Body of pancreas (tissue), 4 donors: ENCODE data around the gene SLC38A10. TPM values are rescaled to one million over a fixed set of nuclear protein-coding genes. Genes with fewer than 3 reads are reported as not detected.

Experiments used
- ATAC-seq: fragments of 150-250 bp; one replicate; pipeline ENCODE4 v1.9.1; 2016
- DNase-seq, 4 donors: peaks; one replicate each; pipeline ENCODE4 v3.0.0-alpha.2; 2019
- H3K27ac ChIP-seq, 4 donors: fragments of 200-600 bp; sonication (generic); 1 replicate in 3 of 4; 2 replicates in 1 of 4; pipeline versions ENCODE4 v1.5.1 to v1.6.1; 2016 to 2019; ENCODE audit warnings: mild to moderate bottlenecking in 1 of 4, mixed read lengths in 1 of 4, moderate library complexity in 1 of 4
- H3K27me3 ChIP-seq, 2 donors: fragments of 200-600 bp; sonication (generic); one replicate each; pipeline ENCODE4 v1.6.0; 2016; ENCODE audit warnings: mild to moderate bottlenecking in 1 of 2
- H3K36me3 ChIP-seq, 2 donors: fragments of 200-600 bp; sonication (generic); replicated peaks in 1 of 2; 2 replicates each; pipeline ENCODE4 v1.5.1; 2016; ENCODE audit warnings: low read depth in 2 of 2; ENCODE audit not compliant: insufficient read depth in 1 of 2
- H3K4me1 ChIP-seq: fragments of 200-600 bp; sonication (generic); one replicate; pipeline ENCODE4 v1.6.0; 2016
- H3K4me3 ChIP-seq, 2 donors: fragments of 200-600 bp; sonication (generic); 1 replicate in 1 of 2; 2 replicates in 1 of 2; pipeline ENCODE4 v1.5.1; 2016 to 2019
- H3K9me3 ChIP-seq, 3 donors: fragments of 200-600 bp; sonication (generic); 1 replicate in 2 of 3; 2 replicates in 1 of 3; pipeline ENCODE4 v1.5.1; 2016
- CTCF ChIP-seq, 7 experiments: fragments of 450-650 bp in 4 of 7; fragments of 200-600 bp in 3 of 7; sonication (generic) in 3 of 7; IDR thresholded peaks; one replicate each; pipeline ENCODE4 v1.5.1; 2016 to 2019; ENCODE audit warnings: antibody characterized with exemption in 7 of 7
- POLR2A ChIP-seq, 3 donors: fragments of 450-650 bp; IDR thresholded peaks; one replicate each; pipeline ENCODE4 v1.6.1; 2016; ENCODE audit warnings: antibody characterized with exemption in 3 of 3, mild to moderate bottlenecking in 2 of 3
- WGBS, 2 donors: methylation state at CpG; one replicate each; pipeline ENCODE4 v1.1.5; 2017; 5-methylcytosine and 5-hydroxymethylcytosine counted together
- intact Hi-C: fragments of 100-400 bp; cut with DNase I; formaldehyde crosslinking; loops from one replicate; pipeline ENCODE4 v1.15.1; 2023
- total RNA-seq, 2 donors: library from RNA; depleted of rRNA; stranded (reverse); fragments of >200 nt; gene quantifications; one replicate each; pipeline ENCODE4 v1.1.0, GENCODE V29; 2016

SLC38A10 gene
- total RNA-seq, 2 donors from 2014 or later, result 102 to 203 TPM

- WGBS, 2 donors, result 81 to 82% methylated on average over 20 to 23 of the region's 37 CpGs
- H3K36me3 ChIP-seq, result peaks cover 0 to 9% of the 10 kb centered on the region in 2 donors
- DNase-seq (no peak), ATAC-seq (no peak)
- TF ChIP-seq CTCF (IDR thresholded peaks at IDR 0.05), result no peak
- TF ChIP-seq POLR2A (IDR thresholded peaks at IDR 0.05), result no peak
- H3K27me3 ChIP-seq, result no peaks in the 10 kb centered on the region
- no peaks in the 10 kb centered on the region for H3K9me3 ChIP-seq
- peaks cover 1% of the 10 kb centered on the region for H3K4me1 ChIP-seq
- H3K27ac ChIP-seq, result no peak overlapping the region
- no peak overlapping the region for H3K4me3 ChIP-seq
- intact Hi-C loops, result loop anchor here (5.0 kb wide), 1 partner anchor 356 kb away; no protein-coding TSS in a partner anchor
Observed at GRCh38 chr17:81245665-81246342, 49.3 kb downstream of the SLC38A10 start.

- peaks cover 0 to 4% of the 10 kb centered on the region in 2 donors for H3K36me3 ChIP-seq
- WGBS, 2 donors, result 84 to 88% methylated on average over 5 to 25 of the region's 25 CpGs
- no peak for DNase-seq
- no peak overlapping the region for H3K27ac ChIP-seq
- no peak for ATAC-seq
- H3K9me3 ChIP-seq, result no peaks in the 10 kb centered on the region
- no peak overlapping the region for H3K4me3 ChIP-seq
- H3K4me1 ChIP-seq, result peaks cover 8% of the 10 kb centered on the region
- H3K27me3 ChIP-seq, result no peaks in the 10 kb centered on the region
- intact Hi-C loops, result loop anchor here (5.0 kb wide), 1 partner anchor 357 kb away; no protein-coding TSS in a partner anchor
- TF ChIP-seq POLR2A (IDR thresholded peaks at IDR 0.05) (no peak), CTCF (IDR thresholded peaks at IDR 0.05) (no peak)
Observed at GRCh38 chr17:81245024-81245664, 50.0 kb downstream of the SLC38A10 start.

- intact Hi-C loops, result loop anchor here (5.0 kb wide), 1 partner anchor 358 kb away; no protein-coding TSS in a partner anchor
- WGBS, 2 donors, result 83% methylated on average over 14 to 24 of the region's 24 CpGs
- TF ChIP-seq CTCF (IDR thresholded peaks at IDR 0.05) (no peak), POLR2A (IDR thresholded peaks at IDR 0.05) (no peak)
- Histone ChIP-seq H3K27ac (no peak overlapping the region), H3K36me3 (peaks cover 0 to 2% of the 10 kb centered on the region in 2 donors), H3K9me3 (no peaks in the 10 kb centered on the region), H3K4me3 (no peak overlapping the region), H3K27me3 (no peaks in the 10 kb centered on the region), H3K4me1 (peaks cover 13% of the 10 kb centered on the region)
- ATAC-seq (no peak), DNase-seq (no peak)
Observed at GRCh38 chr17:81244358-81245023, 50.6 kb downstream of the SLC38A10 start.

GRCh38 chr17:81243333-81243664, 51.8 kb downstream of the SLC38A10 start:
- H3K36me3 ChIP-seq, result no peaks in the 10 kb centered on the region
- ATAC-seq (no peak), DNase-seq (no peak)
- intact Hi-C loops, result no loop called here
- H3K27me3 ChIP-seq, result no peaks in the 10 kb centered on the region
- TF ChIP-seq POLR2A (IDR thresholded peaks at IDR 0.05), result no peak
- no peak for TF ChIP-seq CTCF (IDR thresholded peaks at IDR 0.05)
- peaks cover 15% of the 10 kb centered on the region for H3K4me1 ChIP-seq
- no peak overlapping the region for H3K27ac ChIP-seq
- H3K4me3 ChIP-seq, result no peak overlapping the region
- no peaks in the 10 kb centered on the region for H3K9me3 ChIP-seq
- 85 to 88% methylated on average over 10 of the region's 10 CpGs for WGBS, 2 donors
